Panc1 (cell line): ENCODE measurements around the gene ABHD18. TPM values are rescaled to one million over a fixed set of nuclear protein-coding genes. Genes with fewer than 3 reads are reported as not detected.

Source experiments
- ATAC-seq: fragments of 200-7000 bp; cut with Tn5 transposase; 2 replicates; pipeline ENCODE4 v1.9.1; 2020; ENCODE audit warnings: mild to moderate bottlenecking, moderate library complexity
- BruUV-seq: library from RNA; stranded (reverse); fragments of 400-500 nt; replicated peaks from 2 replicates; lab custom pipeline; 2021; lab: Mats Ljungman, UMichigan
- CTCF ChIA-PET: fragments of 300-600 bp; sonication (Branson Sonifier 250); formaldehyde crosslinking; loops from one replicate; lab custom pipeline; 2022; ENCODE audit warnings: antibody characterized with exemption; lab: Charles Lee
- POLR2A ChIA-PET: fragments of 300-600 bp; sonication (Branson Sonifier 250); formaldehyde crosslinking; loops from one replicate; lab custom pipeline; 2022; ENCODE audit warnings: antibody characterized with exemption; lab: Charles Lee
- DNase-seq: peaks from one replicate; pipeline ENCODE4 v3.0.0-alpha.2; 2010; ENCODE audit warnings: low read depth, low spot score
- H3K27ac ChIP-seq: 2 replicates; pipeline ENCODE4 v1.5.1; 2011; ENCODE audit warnings: mild to moderate bottlenecking, low read length, inconsistent platforms
- H3K27me3 ChIP-seq: fragments of 200-500 bp; sonication (Bioruptor generic); 2 replicates; pipeline ENCODE4 v1.6.0; 2014; ENCODE audit warnings: low read length, inconsistent platforms; ENCODE audit not compliant: control insufficient read depth, insufficient read depth
- H3K36me3 ChIP-seq: fragments of 200-500 bp; sonication (Bioruptor generic); 2 replicates; pipeline ENCODE4 v1.5.1; 2014; ENCODE audit warnings: inconsistent platforms, mild to moderate bottlenecking, low read length, moderate library complexity; ENCODE audit not compliant: control insufficient read depth, insufficient read depth
- H3K4me1 ChIP-seq: 2 replicates; pipeline ENCODE4 v1.5.1; 2011; ENCODE audit warnings: inconsistent platforms, mild to moderate bottlenecking, low read length, moderate library complexity; ENCODE audit not compliant: control insufficient read depth, insufficient read depth
- H3K4me3 ChIP-seq, 2 experiments: 2 replicates each; pipeline ENCODE4 v1.5.1; 2011 to 2012; ENCODE audit warnings: low read depth in 2 of 2, low read length in 2 of 2, mild to moderate bottlenecking in 2 of 2, inconsistent platforms in 1 of 2, moderate library complexity in 1 of 2
- H3K9me3 ChIP-seq: fragments of 200-500 bp; sonication (Bioruptor generic); 2 replicates; pipeline ENCODE4 v1.5.1; 2014; ENCODE audit warnings: low read depth, mild to moderate bottlenecking, inconsistent platforms, low read length, moderate library complexity; ENCODE audit not compliant: control insufficient read depth, insufficient read depth
- CTCF ChIP-seq: fragments of 450-650 bp; IDR thresholded peaks from 2 replicates; pipeline ENCODE4 v1.5.1; 2017; ENCODE audit warnings: mild to moderate bottlenecking
- POLR2AphosphoS5 ChIP-seq: IDR thresholded peaks from 2 replicates; pipeline ENCODE4 v1.6.1; 2012; ENCODE audit warnings: mild to moderate bottlenecking, low read depth, low read length, moderate library complexity
- REST ChIP-seq, 2 experiments: IDR thresholded peaks; 2 replicates each; pipeline ENCODE4 v1.6.1; 2011 to 2012; ENCODE audit warnings: low read depth in 2 of 2, control low read depth in 1 of 2, low read length in 1 of 2, mild to moderate bottlenecking in 1 of 2, moderate library complexity in 1 of 2; ENCODE audit not compliant: insufficient read depth in 1 of 2
- SIN3A ChIP-seq: IDR thresholded peaks from 2 replicates; pipeline ENCODE4 v1.6.1; 2012; ENCODE audit warnings: low read depth, mild to moderate bottlenecking, low read length, moderate library complexity, borderline replicate concordance; ENCODE audit not compliant: insufficient read depth
- TCF7L2 ChIP-seq: IDR thresholded peaks from 2 replicates; pipeline ENCODE4 v1.6.1; 2011; ENCODE audit warnings: mild to moderate bottlenecking, low read depth, low read length, inconsistent platforms
- in situ Hi-C: cut with HindIII; loops from 2 replicates; pipeline ENCODE4 v1.10.0; 2016; ENCODE audit warnings: low sequenced_read_pairs, low pct_unique_long_range_greater_than_20kb
- intact Hi-C: fragments of 100-400 bp; cut with micrococcal nuclease; formaldehyde crosslinking; loops from one replicate; pipeline ENCODE4 v1.10.0; 2022; ENCODE audit not compliant: unreplicated experiment
- total RNA-seq: library from RNA; stranded (reverse); gene quantifications from one replicate; pipeline ENCODE4 v1.2.1, GENCODE V29; 2021; ENCODE audit not compliant: unreplicated experiment

Gene ABHD18
- total RNA-seq, 1 experiment from 2014 or later, result 7.4 TPM

GRCh38 chr4:127978930-127979329 is 13.7 kb downstream of the ABHD18 start:
- in situ Hi-C loops (no loop called here), intact Hi-C loops (no loop called here)
- DNase-seq (no peak), ATAC-seq (no peak)
- BruUV-seq, result no TSS peak
- H3K36me3 ChIP-seq, result no peaks in the 10 kb centered on the region
- no peaks in the 10 kb centered on the region for H3K9me3 ChIP-seq
- CTCF ChIA-PET, result no interaction called here
- H3K27me3 ChIP-seq, result no peaks in the 10 kb centered on the region
- H3K4me3 ChIP-seq, result no peak overlapping the region
- TF ChIP-seq TCF7L2 (no peak), POLR2AphosphoS5 (no peak), CTCF (no peak), REST (IDR thresholded peaks at IDR 0.05; ENCODE audit: insufficient read depth in 1 of 2, low read depth in 2 of 2, low read length in 1 of 2) (no peak), SIN3A (no peak)
- no peak overlapping the region for H3K27ac ChIP-seq
- POLR2A ChIA-PET, result no interaction called here
- no peaks in the 10 kb centered on the region for H3K4me1 ChIP-seq

- DNase-seq (no peak), ATAC-seq (no peak)
- Histone ChIP-seq H3K27me3 (no peaks in the 10 kb centered on the region), H3K4me3 (no peak overlapping the region), H3K4me1 (no peaks in the 10 kb centered on the region), H3K36me3 (0 out of 2 replicates have a peak, but pooled peaks cover 2% of the 10 kb centered on the region), H3K27ac (no peak overlapping the region), H3K9me3 (no peaks in the 10 kb centered on the region)
- CTCF ChIA-PET, result no interaction called here
- BruUV-seq, result no TSS peak
- in situ Hi-C loops, result no loop called here
- intact Hi-C loops, result no loop called here
- no peak for TF ChIP-seq SIN3A
- TF ChIP-seq TCF7L2, result no peak
- no peak for TF ChIP-seq CTCF
- TF ChIP-seq REST (IDR thresholded peaks at IDR 0.05; ENCODE audit: insufficient read depth in 1 of 2, low read depth in 2 of 2, low read length in 1 of 2), result no peak
- no peak for TF ChIP-seq POLR2AphosphoS5
- POLR2A ChIA-PET, result no interaction called here
Observed at GRCh38 chr4:127982445-127982844, 17.2 kb downstream of the ABHD18 start.
